SK-N-SH (cell line): ENCODE measurements around the gene UMODL1.

Source experiments
- EP300 ChIP-seq, 2 experiments: IDR thresholded peaks; 2 replicates each; pipeline versions ENCODE4 v1.4.0 to v1.6.1; 2012; ENCODE audit warnings: borderline replicate concordance in 1 of 2, low read depth in 1 of 2, low read length in 1 of 2
- EZH2phosphoT487 ChIP-seq: fragments of 200-600 bp; sonication (generic); IDR thresholded peaks from 2 replicates; pipeline ENCODE4 v1.6.1; 2017; ENCODE audit warnings: low read depth, mixed run types, mild to moderate bottlenecking, antibody characterized with exemption, moderate library complexity, borderline replicate concordance
- FOXJ3 ChIP-seq: sonication (generic); formaldehyde crosslinking; IDR thresholded peaks from 2 replicates; pipeline ENCODE4 v1.5.1; 2020; ENCODE audit warnings: mild to moderate bottlenecking, missing genetic modification reagents
- GABPA ChIP-seq: IDR thresholded peaks from 2 replicates; pipeline ENCODE4 v1.4.0; 2012; ENCODE audit warnings: low read depth, mild to moderate bottlenecking
- MEF2A ChIP-seq: IDR thresholded peaks from 2 replicates; pipeline ENCODE4 v1.4.0; 2012; ENCODE audit warnings: low read depth, borderline replicate concordance
- NFIC ChIP-seq: IDR thresholded peaks from 2 replicates; pipeline ENCODE4 v1.4.0; 2012; ENCODE audit warnings: borderline replicate concordance
- RAD21 ChIP-seq: IDR thresholded peaks from 2 replicates; pipeline ENCODE4 v1.6.1; 2012; ENCODE audit warnings: mild to moderate bottlenecking, low read length
- RCOR1 ChIP-seq: fragments of 150-350 bp; IDR thresholded peaks from 2 replicates; pipeline ENCODE4 v1.6.1; 2017; ENCODE audit warnings: antibody characterized with exemption, low read length
- SIN3A ChIP-seq: IDR thresholded peaks from 2 replicates; pipeline ENCODE4 v1.6.1; 2012; ENCODE audit warnings: low read depth, mild to moderate bottlenecking, low read length, moderate library complexity, borderline replicate concordance
- SMC3 ChIP-seq: IDR thresholded peaks from 2 replicates; pipeline ENCODE4 v1.6.1; 2012; ENCODE audit warnings: low read depth, low read length, improper control_type of control experiment
- TEAD4 ChIP-seq: IDR thresholded peaks from 2 replicates; pipeline ENCODE4 v1.4.0; 2012; ENCODE audit warnings: mild to moderate bottlenecking, borderline replicate concordance; ENCODE audit not compliant: insufficient read depth
- YY1 ChIP-seq: IDR thresholded peaks from 2 replicates; pipeline ENCODE4 v1.4.0; 2012; ENCODE audit warnings: low read depth, mild to moderate bottlenecking
- TF ChIP-seq, protein P1 (sequence below): fragments of 200-600 bp; sonication (generic); IDR thresholded peaks from 2 replicates; pipeline ENCODE4 v1.6.1; 2017; ENCODE audit warnings: antibody characterized with exemption, mild to moderate bottlenecking, moderate library complexity
- TF ChIP-seq, protein P2 (sequence below): IDR thresholded peaks from 2 replicates; pipeline ENCODE4 v1.4.0; 2012; ENCODE audit warnings: low read depth, borderline replicate concordance

DNA sequence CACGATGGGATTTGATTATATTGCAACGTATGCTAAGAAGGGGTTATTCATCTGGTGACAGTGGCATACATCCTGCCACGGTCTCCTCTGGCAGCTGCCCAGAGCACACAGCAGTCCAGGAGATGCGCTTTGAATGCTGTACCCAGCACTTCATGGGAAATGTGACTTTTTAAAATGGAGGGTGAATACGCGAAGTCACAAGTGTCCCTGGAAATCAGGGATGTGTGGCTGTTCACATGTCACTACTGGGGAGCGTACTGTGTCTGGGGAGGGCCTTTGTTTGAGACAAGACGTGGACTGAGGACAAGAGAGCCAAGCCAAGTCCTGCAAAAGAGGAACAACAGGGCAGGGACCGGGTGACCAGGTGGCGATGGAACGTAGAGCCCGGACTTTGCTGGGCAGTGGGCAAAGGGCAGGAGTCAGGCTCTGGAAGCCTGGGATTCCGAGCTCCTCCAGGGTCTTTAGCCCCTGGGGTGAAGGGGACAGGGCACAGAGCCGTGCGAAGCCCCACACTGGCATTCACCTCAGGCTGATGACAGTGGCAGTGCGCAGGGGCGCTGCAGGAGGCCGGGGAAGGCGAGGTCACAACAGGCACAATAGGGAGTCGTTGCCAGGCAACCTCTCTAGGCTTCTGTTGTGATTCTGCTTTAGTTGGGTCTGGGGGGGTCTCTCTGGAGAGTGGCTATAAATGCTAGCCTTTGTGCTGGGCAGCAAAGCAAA is 49.6 kb upstream of the UMODL1 start:
- TF ChIP-seq, protein P1, sequence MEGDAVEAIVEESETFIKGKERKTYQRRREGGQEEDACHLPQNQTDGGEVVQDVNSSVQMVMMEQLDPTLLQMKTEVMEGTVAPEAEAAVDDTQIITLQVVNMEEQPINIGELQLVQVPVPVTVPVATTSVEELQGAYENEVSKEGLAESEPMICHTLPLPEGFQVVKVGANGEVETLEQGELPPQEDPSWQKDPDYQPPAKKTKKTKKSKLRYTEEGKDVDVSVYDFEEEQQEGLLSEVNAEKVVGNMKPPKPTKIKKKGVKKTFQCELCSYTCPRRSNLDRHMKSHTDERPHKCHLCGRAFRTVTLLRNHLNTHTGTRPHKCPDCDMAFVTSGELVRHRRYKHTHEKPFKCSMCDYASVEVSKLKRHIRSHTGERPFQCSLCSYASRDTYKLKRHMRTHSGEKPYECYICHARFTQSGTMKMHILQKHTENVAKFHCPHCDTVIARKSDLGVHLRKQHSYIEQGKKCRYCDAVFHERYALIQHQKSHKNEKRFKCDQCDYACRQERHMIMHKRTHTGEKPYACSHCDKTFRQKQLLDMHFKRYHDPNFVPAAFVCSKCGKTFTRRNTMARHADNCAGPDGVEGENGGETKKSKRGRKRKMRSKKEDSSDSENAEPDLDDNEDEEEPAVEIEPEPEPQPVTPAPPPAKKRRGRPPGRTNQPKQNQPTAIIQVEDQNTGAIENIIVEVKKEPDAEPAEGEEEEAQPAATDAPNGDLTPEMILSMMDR = no peak
- TF ChIP-seq SMC3 = no peak
- no peak for TF ChIP-seq MEF2A
- TF ChIP-seq EP300 (IDR thresholded peaks at IDR 0.05; ENCODE audit: borderline replicate concordance in 1 of 2, low read depth in 1 of 2, low read length in 1 of 2) = no peak
- TF ChIP-seq NFIC = no peak
- TF ChIP-seq FOXJ3 (CRISPR knock-in tag) = no peak
- TF ChIP-seq GABPA = no peak
- no peak for TF ChIP-seq YY1
- TF ChIP-seq TEAD4 = no peak
- TF ChIP-seq EZH2phosphoT487 = no peak
- no peak for TF ChIP-seq RAD21
- TF ChIP-seq RCOR1 = no peak
- TF ChIP-seq, protein P2, sequence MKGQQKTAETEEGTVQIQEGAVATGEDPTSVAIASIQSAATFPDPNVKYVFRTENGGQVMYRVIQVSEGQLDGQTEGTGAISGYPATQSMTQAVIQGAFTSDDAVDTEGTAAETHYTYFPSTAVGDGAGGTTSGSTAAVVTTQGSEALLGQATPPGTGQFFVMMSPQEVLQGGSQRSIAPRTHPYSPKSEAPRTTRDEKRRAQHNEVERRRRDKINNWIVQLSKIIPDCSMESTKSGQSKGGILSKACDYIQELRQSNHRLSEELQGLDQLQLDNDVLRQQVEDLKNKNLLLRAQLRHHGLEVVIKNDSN = no peak
- no peak for TF ChIP-seq SIN3A
